HG03432 (cell line): ENCODE measurements around the gene GPR3.

ENCODE experiments used
- ATAC-seq: cut with Tn5 transposase; IDR thresholded peaks from one replicate; pipeline ENCODE4 v1.9.1; 2021; ENCODE audit warnings: mild to moderate bottlenecking, moderate library complexity; ENCODE audit not compliant: unreplicated experiment

The GPR3 gene

GRCh38 chr1:27358038-27358927, 34.1 kb upstream of the GPR3 start:
- ATAC-seq = no peak

GRCh38 chr1:27358928-27359313, 33.5 kb upstream of the GPR3 start:
- ATAC-seq = no peak

- no peak for ATAC-seq
Measured at GRCh38 chr1:27359822-27360158, 32.6 kb upstream of the GPR3 start.

GRCh38 chr1:27360159-27361043, 32.0 kb upstream of the GPR3 start:
- ATAC-seq = no peak

GRCh38 chr1:27361044-27361402, 31.4 kb upstream of the GPR3 start:
- ATAC-seq = no peak

GRCh38 chr1:27361553-27361952, 30.9 kb upstream of the GPR3 start:
- ATAC-seq = no peak

GRCh38 chr1:27363766-27364695, 28.4 kb upstream of the GPR3 start:
- ATAC-seq = no peak

GRCh38 chr1:27364696-27365371, 27.6 kb upstream of the GPR3 start:
- no peak for ATAC-seq

- ATAC-seq = peak; percentile 42
Measured at GRCh38 chr1:27365372-27366112, 26.9 kb upstream of the GPR3 start.

- peak; percentile 34 for ATAC-seq
Measured at GRCh38 chr1:27366113-27366410, 26.4 kb upstream of the GPR3 start.

- ATAC-seq = peak; percentile 37
Measured at GRCh38 chr1:27366411-27367159, 25.8 kb upstream of the GPR3 start, which contains the start of gene MAP3K6. Gene MAP3K6 (minus strand): TSS chr1:27366961. CDS start chr1:27366597, 364 bp downstream.

GRCh38 chr1:27367160-27367650, 25.2 kb upstream of the GPR3 start:
- ATAC-seq = no peak

GRCh38 chr1:27368869-27369582, 23.4 kb upstream of the GPR3 start:
- ATAC-seq = no peak

- no peak for ATAC-seq
Measured at GRCh38 chr1:27372022-27372807, 20.2 kb upstream of the GPR3 start.

GRCh38 chr1:27372808-27373690, 19.4 kb upstream of the GPR3 start:
- no peak for ATAC-seq

GRCh38 chr1:27374362-27375086, 17.9 kb upstream of the GPR3 start, which contains the start of gene FCN3:
Gene FCN3 (minus strand): TSS chr1:27374824. CDS start chr1:27374818, 6 bp downstream.
- ATAC-seq = no peak
